Activated naive CD8-positive, alpha-beta T cell treated with anti-CD3 and anti-CD28 coated beads for 36 hours (primary cell): ENCODE results near the gene FGFR2. TPM values are rescaled to one million over a fixed set of nuclear protein-coding genes. Genes with fewer than 3 reads are reported as not detected.

Source experiments
- DNase-seq: peaks from one replicate; pipeline ENCODE4 v3.0.0; 2021
- H3K27ac Mint-ChIP-seq: one replicate; pipeline ENCODE4 v1.8.0; 2022; ENCODE audit warnings: mild to moderate bottlenecking, moderate library complexity, mixed read lengths
- H3K27me3 Mint-ChIP-seq: one replicate; pipeline ENCODE4 v1.8.0; 2022; ENCODE audit warnings: mild to moderate bottlenecking, mixed read lengths
- H3K36me3 Mint-ChIP-seq: one replicate; pipeline ENCODE4 v1.8.0; 2021; ENCODE audit warnings: mild to moderate bottlenecking, mixed read lengths
- H3K4me1 Mint-ChIP-seq: one replicate; pipeline ENCODE4 v1.8.0; 2021; ENCODE audit warnings: mixed read lengths
- H3K4me3 Mint-ChIP-seq: one replicate; pipeline ENCODE4 v1.8.0; 2022; ENCODE audit warnings: mild to moderate bottlenecking, moderate library complexity, mixed read lengths
- H3K9me3 Mint-ChIP-seq: one replicate; pipeline ENCODE4 v1.8.0; 2022; ENCODE audit warnings: mixed read lengths
- total RNA-seq, 2 experiments: library from RNA; stranded (reverse); gene quantifications; one replicate each; pipeline ENCODE4 v1.2.3, GENCODE V29; 2021

The FGFR2 gene
- total RNA-seq, 2 experiments from 2014 or later: not detected

DNA sequence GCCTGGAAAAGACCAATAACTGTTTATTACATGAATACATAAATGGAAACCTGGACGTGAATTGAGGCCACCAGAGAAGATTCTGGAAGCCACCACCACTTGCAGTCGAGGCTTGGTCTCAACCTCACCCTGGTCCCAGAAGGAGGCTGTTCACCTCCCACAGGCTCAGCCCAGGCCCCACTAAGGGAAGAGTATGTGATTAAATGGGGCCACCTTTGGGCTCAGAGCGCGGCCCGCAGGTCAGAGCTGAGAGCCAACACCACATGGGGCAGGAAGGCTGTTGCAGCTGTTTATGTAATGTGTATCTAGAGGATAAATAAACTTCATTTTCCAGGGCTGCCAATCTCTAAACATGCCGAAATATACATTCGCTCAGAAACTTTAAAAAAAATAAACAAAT lies 17.6 kb upstream of the FGFR2 start:
- H3K9me3 Mint-ChIP-seq: peaks cover 5% of the 10 kb centered on the region
- no peak for DNase-seq
- H3K27me3 Mint-ChIP-seq: peaks cover 11% of the 10 kb centered on the region
- no peaks in the 10 kb centered on the region for H3K4me1 Mint-ChIP-seq
- H3K4me3 Mint-ChIP-seq: no peak overlapping the region
- H3K36me3 Mint-ChIP-seq: no peaks in the 10 kb centered on the region
- no peak overlapping the region for H3K27ac Mint-ChIP-seq

DNA sequence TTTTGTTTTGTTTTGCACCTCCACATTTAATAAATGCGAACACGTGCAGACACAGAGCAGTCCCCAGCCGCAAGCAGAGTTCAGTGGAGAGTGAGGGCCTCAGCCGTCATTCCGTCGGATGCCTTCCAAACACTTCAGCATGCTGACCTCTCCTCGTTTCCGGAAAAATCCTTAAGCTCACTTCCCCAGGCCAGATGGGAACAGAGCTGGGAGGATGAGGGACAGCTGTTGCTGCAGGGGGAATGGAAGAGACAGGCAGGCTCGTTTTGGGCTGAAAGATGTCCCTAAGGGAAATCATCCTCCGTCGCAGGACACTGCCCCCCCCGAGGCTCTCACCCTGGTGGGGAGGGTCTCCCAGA lies 17.2 kb upstream of the FGFR2 start:
- DNase-seq: no peak
- Mint-ChIP-seq H3K9me3 (peaks cover 5% of the 10 kb centered on the region), H3K27ac (no peak overlapping the region), H3K4me3 (no peak overlapping the region), H3K27me3 (peaks cover 12% of the 10 kb centered on the region), H3K36me3 (no peaks in the 10 kb centered on the region), H3K4me1 (no peaks in the 10 kb centered on the region)

GRCh38 chr10:121614613-121615434 lies 16.6 kb upstream of the FGFR2 start:
- Mint-ChIP-seq H3K36me3 (no peaks in the 10 kb centered on the region), H3K4me3 (no peak overlapping the region), H3K27ac (no peak overlapping the region), H3K4me1 (no peaks in the 10 kb centered on the region), H3K9me3 (peaks cover 5% of the 10 kb centered on the region), H3K27me3 (peaks cover 16% of the 10 kb centered on the region)
- DNase-seq: no peak

DNA sequence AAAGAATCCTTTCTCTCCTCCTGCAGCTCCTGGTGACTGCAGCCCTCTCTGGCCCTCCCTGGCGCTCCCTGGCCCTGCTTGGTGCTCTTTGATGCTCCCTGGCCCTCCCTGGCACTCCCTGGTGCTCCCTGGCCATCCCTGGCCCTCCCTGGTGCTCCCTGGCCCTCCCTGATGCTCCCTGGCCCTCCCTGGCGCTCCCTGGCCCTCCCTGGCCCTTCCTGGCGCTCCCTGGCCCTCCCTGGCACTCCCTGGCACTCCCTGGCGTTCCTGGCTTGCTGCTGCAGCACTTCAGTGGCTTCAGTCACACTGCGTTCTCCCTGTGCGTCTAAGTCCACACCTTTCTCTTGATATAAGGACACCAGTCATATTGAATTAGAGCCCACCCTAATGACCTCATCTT lies 15.2 kb upstream of the FGFR2 start:
- Mint-ChIP-seq H3K27me3 (peaks cover 25% of the 10 kb centered on the region), H3K9me3 (peaks cover under 1% of the 10 kb centered on the region), H3K4me3 (no peak overlapping the region), H3K27ac (no peak overlapping the region), H3K36me3 (no peaks in the 10 kb centered on the region), H3K4me1 (no peaks in the 10 kb centered on the region)
- no peak for DNase-seq

DNA sequence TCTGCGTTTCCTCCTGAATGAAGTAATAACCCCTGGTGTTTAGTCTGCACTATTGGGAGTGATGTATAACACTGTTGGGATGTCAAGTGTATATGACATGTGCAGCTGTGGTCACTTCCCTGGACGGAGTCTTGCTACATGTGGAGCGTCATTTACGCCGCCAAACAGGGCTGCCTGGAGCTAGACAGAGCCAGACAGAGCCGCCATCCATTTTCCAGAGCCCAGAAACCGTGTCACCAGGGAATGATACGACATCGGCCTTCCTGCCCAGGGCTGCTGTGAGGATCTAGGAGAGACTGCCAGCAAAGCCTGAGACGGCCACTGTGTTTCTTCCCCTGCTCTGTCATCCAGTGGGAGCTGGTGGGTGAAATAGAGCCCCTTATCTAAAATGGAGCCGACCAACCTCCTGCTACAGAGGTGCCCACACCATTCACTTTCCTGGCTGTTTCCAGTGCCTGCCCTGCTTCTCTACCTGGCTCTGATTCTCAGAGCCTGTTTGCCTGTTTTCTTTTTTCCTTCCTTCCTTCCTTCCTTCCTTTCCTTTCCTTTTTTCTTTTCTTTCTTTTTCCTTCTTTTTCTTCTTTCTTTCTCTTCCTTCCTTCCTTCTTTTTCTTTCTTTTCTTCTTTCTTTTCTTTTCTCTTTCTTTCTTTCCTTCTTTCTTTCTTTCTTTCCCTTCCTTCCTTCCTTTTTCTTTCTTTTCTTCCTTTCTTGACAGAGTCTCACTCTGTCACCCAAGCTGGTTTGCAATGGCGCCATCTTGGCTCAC lies 13.3 kb upstream of the FGFR2 start:
- no peak overlapping the region for H3K4me3 Mint-ChIP-seq
- H3K27me3 Mint-ChIP-seq: peaks cover 40% of the 10 kb centered on the region
- no peak for DNase-seq
- no peaks in the 10 kb centered on the region for H3K9me3 Mint-ChIP-seq
- no peaks in the 10 kb centered on the region for H3K4me1 Mint-ChIP-seq
- no peaks in the 10 kb centered on the region for H3K36me3 Mint-ChIP-seq
- H3K27ac Mint-ChIP-seq: no peak overlapping the region

- no peak overlapping the region for H3K27ac Mint-ChIP-seq
- no peak for DNase-seq
- H3K4me1 Mint-ChIP-seq: no peaks in the 10 kb centered on the region
- H3K9me3 Mint-ChIP-seq: no peaks in the 10 kb centered on the region
- peaks cover 46% of the 10 kb centered on the region for H3K27me3 Mint-ChIP-seq
- H3K4me3 Mint-ChIP-seq: no peak overlapping the region
- no peaks in the 10 kb centered on the region for H3K36me3 Mint-ChIP-seq
Measured at GRCh38 chr10:121610798-121611323, 12.6 kb upstream of the FGFR2 start.

DNA sequence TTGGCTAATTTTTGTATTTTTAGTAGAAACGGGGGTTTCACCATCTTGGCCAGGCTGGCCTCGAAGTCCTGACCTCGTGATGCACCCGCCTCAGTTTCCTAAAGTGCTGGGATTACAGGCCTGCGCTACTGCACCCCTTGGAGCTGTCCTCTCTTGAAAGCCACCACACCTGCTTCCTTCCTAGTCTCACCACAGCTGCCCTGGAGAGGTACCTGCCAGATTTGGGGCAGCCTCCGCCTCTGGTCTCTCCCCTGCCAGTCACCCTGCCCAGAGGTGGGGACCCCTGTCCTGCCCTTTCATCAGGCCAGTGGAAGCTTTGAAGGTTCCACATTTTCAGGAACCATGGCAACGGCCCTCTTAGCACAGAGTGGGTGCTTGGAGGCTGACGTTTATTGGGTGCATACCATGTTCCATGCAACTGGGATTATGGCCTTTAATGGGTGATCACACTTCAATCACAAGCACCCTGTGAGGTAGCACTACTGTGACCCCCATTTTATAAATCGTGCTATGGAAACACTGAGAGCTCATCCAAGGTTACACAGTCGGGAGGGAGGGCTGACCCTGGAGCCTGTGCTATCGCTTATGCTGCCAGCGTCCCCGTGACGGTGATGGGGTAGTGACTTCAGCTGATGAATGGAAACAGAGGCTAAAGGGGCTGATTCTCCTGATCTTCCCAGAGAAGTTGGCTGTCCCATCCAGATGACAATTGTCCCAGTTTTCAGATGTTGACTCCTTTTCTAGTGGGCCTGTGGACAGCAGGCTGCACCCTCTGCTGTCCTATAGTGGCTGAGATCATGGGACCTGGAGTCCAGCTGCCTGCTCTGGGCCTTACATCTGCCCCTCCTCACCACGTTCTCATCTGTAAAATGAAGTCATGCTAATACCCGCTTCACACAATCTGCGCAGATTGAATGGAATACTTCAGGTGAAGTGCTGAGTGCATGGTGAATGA lies 11.5 kb upstream of the FGFR2 start:
- Mint-ChIP-seq H3K36me3 (no peaks in the 10 kb centered on the region), H3K27ac (no peak overlapping the region), H3K4me1 (no peaks in the 10 kb centered on the region), H3K4me3 (no peak overlapping the region), H3K9me3 (no peaks in the 10 kb centered on the region), H3K27me3 (peaks cover 46% of the 10 kb centered on the region)
- DNase-seq: no peak

- H3K4me3 Mint-ChIP-seq: no peak overlapping the region
- H3K27me3 Mint-ChIP-seq: peaks cover 46% of the 10 kb centered on the region
- DNase-seq: peak; percentile 38
- H3K4me1 Mint-ChIP-seq: no peaks in the 10 kb centered on the region
- H3K36me3 Mint-ChIP-seq: no peaks in the 10 kb centered on the region
- no peaks in the 10 kb centered on the region for H3K9me3 Mint-ChIP-seq
- H3K27ac Mint-ChIP-seq: no peak overlapping the region
Measured at GRCh38 chr10:121608469-121609190, 10.4 kb upstream of the FGFR2 start.

DNA sequence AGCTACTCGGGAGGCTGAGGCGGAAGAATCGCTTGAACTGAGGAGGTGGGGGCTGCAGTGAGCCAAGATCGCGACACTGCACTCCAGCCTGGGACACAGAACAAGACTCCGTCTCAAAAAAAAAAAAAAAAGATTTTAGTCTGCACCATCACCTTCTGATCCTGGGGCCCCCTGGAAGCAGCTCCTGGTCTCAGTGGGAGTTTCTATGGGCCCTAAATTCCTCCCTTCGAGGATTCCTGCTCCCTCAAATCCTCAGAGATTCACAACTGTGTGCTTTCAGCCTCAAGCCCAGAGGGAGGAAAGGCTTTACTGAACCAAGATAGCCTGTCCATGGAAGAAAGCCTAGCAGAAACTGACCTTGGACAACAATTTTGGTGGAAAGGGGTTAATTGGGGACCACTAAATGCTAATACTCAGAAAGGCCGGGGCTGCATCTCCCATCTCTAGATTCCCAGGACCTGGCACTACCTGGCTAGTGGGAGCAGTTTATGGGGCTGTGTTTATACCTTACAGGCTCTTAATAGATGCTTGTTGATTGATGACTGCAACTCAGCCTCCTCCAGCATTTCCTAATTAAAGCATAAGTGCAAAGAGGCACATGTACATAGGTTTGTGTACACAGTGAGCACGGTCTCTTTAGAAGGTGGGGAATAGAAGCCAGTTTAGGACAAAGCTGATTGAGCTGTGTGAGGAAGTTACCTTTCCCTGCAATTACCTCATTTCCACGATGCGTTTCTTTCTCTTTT lies 9.2 kb upstream of the FGFR2 start:
- Mint-ChIP-seq H3K36me3 (no peaks in the 10 kb centered on the region), H3K27me3 (peaks cover 49% of the 10 kb centered on the region), H3K9me3 (no peaks in the 10 kb centered on the region), H3K27ac (no peak overlapping the region), H3K4me1 (no peaks in the 10 kb centered on the region), H3K4me3 (no peak overlapping the region)
- DNase-seq: no peak

- no peak overlapping the region for H3K27ac Mint-ChIP-seq
- H3K36me3 Mint-ChIP-seq: no peaks in the 10 kb centered on the region
- no peaks in the 10 kb centered on the region for H3K9me3 Mint-ChIP-seq
- DNase-seq: no peak
- no peak overlapping the region for H3K4me3 Mint-ChIP-seq
- H3K4me1 Mint-ChIP-seq: no peaks in the 10 kb centered on the region
- peaks cover 60% of the 10 kb centered on the region for H3K27me3 Mint-ChIP-seq
Measured at GRCh38 chr10:121605708-121606107, 7.5 kb upstream of the FGFR2 start.

DNA sequence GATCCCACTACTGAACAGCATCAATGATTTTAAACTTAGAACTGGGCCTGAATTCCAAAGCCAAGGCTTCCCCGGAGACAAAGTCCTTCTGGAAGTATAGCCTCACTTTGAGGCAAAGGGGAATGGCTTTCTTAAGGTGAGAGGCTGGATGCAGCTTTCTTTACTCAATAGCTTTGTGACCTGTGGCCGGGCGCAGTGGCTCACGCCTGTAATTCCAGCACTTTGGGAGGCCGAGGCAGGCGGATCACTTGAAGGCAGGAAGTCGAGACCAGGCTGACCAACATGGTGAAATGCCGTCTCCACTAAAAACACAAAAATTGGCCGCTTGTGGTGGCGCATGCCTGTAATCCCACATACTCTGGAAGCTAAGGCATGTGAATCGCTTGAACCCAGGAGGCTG lies 3.2 kb upstream of the FGFR2 start:
- H3K27ac Mint-ChIP-seq: no peak overlapping the region
- no peak for DNase-seq
- peaks cover 4% of the 10 kb centered on the region for H3K4me1 Mint-ChIP-seq
- H3K27me3 Mint-ChIP-seq: peaks cover 60% of the 10 kb centered on the region
- no peaks in the 10 kb centered on the region for H3K9me3 Mint-ChIP-seq
- no peak overlapping the region for H3K4me3 Mint-ChIP-seq
- no peaks in the 10 kb centered on the region for H3K36me3 Mint-ChIP-seq

- H3K36me3 Mint-ChIP-seq: no peaks in the 10 kb centered on the region
- peaks cover 60% of the 10 kb centered on the region for H3K27me3 Mint-ChIP-seq
- H3K4me1 Mint-ChIP-seq: peaks cover 4% of the 10 kb centered on the region
- no peaks in the 10 kb centered on the region for H3K9me3 Mint-ChIP-seq
- no peak for DNase-seq
- H3K4me3 Mint-ChIP-seq: no peak overlapping the region
- H3K27ac Mint-ChIP-seq: no peak overlapping the region
Measured at GRCh38 chr10:121600611-121601010, 2.4 kb upstream of the FGFR2 start.

DNA sequence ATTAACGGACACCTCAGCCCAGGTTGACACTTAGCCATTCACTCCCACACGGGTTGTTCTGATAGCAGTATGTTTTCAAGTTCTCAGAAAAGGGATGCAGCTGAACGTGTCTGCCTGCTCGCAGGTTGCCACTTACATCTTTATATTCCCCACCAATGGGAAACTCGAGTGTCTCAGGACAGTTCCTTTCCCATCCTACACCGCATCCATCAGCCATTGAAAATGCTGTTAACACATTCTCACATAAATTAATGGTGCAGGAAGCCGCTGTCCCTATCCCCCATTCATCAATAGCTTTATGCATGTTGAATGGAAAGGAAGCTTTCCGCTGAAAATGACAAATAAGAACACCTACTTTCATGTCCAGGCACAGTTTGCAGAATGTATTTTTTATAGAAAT lies 1.7 kb upstream of the FGFR2 start:
- H3K4me1 Mint-ChIP-seq: peaks cover 4% of the 10 kb centered on the region
- no peak overlapping the region for H3K4me3 Mint-ChIP-seq
- H3K27ac Mint-ChIP-seq: no peak overlapping the region
- no peak for DNase-seq
- peaks cover 65% of the 10 kb centered on the region for H3K27me3 Mint-ChIP-seq
- no peaks in the 10 kb centered on the region for H3K9me3 Mint-ChIP-seq
- no peaks in the 10 kb centered on the region for H3K36me3 Mint-ChIP-seq
